ENCODE data around the gene TBC1D24.
"Not testable (repeated sequence)": the region's sequence is repeated elsewhere in the genome, so short reads cannot be mapped to it uniquely, and the experiment has no call there.

TBC1D24 gene

DNA sequence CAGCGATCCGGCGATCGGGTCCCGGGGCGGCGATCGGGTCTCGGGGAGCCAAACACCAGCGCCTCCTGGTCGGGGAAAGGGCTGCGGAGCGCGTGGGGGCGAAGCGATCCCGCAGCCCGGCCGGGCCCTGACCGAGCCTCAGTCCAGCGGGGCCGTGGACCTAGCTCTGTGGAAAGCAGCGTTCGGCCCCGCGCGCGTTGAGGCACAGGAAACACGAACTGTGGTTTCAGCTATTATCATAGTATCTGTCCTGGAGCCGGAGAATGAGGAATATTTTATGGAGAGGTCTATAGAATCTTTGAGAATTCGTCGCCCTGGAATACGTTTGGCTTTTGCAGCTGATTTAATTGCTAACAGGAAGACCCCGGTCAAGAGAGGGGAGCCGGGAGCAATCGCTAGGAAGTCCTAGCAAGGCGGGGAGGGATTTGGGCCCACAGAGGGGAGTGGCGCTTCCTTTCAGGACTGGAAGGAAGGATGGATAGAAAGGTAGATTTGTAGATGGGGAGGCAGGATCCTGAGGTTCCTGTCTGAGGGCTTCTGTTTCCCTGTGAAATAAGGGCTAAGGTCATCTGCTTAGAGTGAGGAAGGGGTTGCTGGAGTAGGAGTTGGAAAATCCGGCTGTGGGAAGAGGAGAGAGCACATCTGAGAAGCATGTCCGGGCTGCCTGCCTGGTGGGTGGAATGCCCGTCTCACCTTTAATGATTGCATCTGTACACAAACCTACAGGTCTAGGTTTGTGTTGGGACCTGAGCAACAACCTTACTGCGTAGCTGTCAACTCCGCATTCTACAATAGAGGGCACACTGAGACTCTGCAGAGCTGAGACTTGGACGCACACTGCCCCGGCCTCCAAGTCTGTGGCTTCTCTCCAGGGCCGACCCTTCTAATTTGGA is 44.9 kb upstream of the TBC1D24 start:
- Histone ChIP-seq H4K20me1 (peaks cover 0 to 48% (median 42%) of the 10 kb centered on the region in 11 experiments; a peak in 18 of 22 replicates), H3K9ac (peak overlapping the region; percentile 84 to 96 (median 92)), H3K27me3 (no peaks in the 10 kb centered on the region), H3K4me1 (peaks cover 13 to 49% (median 45%) of the 10 kb centered on the region in 10 experiments), H3K36me3 (peaks cover 14 to 46% (median 42%) of the 10 kb centered on the region in 11 experiments; a peak in 21 of 22 replicates), H3K27ac (peak overlapping the region in 10 of 11 experiments; percentile 49 to 92 (median 88); a peak in 21 of 22 replicates), H3K9me3 (replicated peaks in 1 of 11) (no peaks in the 10 kb centered on the region), H3K4me2 (peak overlapping the region; percentile 87 to 99 (median 94)), H3K4me3 (peak overlapping the region; percentile 77 to 96 (median 92))
- TF ChIP-seq Cebpa-rat (IDR thresholded peaks at IDR 0.05), result no peak

DNA sequence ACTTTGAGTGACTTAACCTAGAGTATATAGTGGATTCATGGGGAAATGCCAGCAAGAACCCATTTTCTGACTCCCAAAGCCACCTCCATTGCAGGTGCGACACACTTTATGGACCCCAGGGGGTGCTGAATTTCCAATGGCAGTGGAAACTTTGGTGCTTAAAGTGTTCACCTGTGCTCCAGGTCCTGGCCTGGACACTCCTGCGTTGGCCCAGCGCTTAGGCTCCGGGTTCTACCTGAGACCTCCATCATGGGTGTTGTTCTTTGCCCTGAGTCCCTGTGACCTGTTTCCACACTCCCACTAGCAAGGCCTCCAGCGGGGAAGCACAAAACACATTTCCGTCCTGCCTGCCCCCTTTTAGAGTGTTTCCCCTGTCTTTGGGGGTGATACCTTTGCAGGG is 42.6 kb upstream of the TBC1D24 start:
- Histone ChIP-seq H3K9ac (peak overlapping the region in 10 of 11 experiments; percentile 1 to 96 (median 22); a peak in 9 of 22 replicates), H3K27ac (peak overlapping the region in 1 of 11 experiments; percentile 11; a peak in 1 of 22 replicates), H3K9me3 (replicated peaks in 1 of 11) (no peaks in the 10 kb centered on the region), H3K4me3 (no peak overlapping the region), H4K20me1 (peaks cover 0 to 68% (median 55%) of the 10 kb centered on the region in 11 experiments; a peak in 18 of 22 replicates), H3K4me1 (peaks cover 13 to 65% (median 60%) of the 10 kb centered on the region in 10 experiments), H3K4me2 (peak overlapping the region in 8 of 11 experiments; percentile 44 to 98 (median 92); a peak in 14 of 22 replicates), H3K27me3 (no peaks in the 10 kb centered on the region), H3K36me3 (peaks cover 29 to 69% (median 63%) of the 10 kb centered on the region in 11 experiments)
- no peak for TF ChIP-seq Cebpa-rat (IDR thresholded peaks at IDR 0.05)

DNA sequence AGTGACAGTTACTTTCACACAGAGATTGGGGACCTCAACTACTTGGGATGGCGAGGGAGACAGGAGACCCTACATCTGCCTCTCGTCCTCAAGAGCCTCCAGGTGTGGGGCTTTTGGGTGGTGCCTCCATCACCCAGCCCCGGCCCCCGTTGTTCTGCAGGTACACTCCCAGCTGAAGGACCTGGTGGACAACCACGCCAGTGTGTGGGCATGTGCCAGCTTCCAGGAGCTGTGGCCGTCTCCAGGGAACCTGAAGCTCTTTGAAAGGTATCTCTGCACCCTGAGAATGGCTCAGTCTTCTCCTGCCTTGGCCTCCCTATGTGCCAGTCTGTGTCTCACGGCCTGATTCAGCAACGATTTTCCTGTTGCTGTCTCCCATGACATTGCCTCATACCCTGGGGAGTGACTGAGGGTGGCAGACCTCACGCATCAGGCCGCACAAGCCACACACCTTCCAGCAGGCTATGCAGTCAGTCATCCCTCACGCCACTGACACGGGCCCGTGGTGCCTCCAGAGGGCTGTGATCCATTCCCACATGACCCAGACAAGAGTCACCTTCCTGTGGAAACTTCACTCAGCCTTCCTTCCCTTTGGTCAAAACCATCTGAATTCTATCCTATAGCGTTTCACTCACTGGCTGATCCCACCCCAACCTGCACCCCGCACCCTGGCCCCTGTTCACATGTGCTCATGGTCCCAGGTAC is 42.0 kb upstream of the TBC1D24 start:
- peaks cover 0 to 74% (median 62%) of the 10 kb centered on the region in 11 experiments; a peak in 18 of 22 replicates for H4K20me1 ChIP-seq
- no peak overlapping the region for H3K4me3 ChIP-seq
- H3K4me1 ChIP-seq, result peaks cover 13 to 64% (median 57%) of the 10 kb centered on the region in 10 experiments
- H3K4me2 ChIP-seq, result peak overlapping the region in 9 of 11 experiments; percentile 21 to 98 (median 88); a peak in 14 of 22 replicates
- peak overlapping the region in 9 of 11 experiments; percentile 1 to 96 (median 21); a peak in 10 of 22 replicates for H3K9ac ChIP-seq
- H3K27ac ChIP-seq, result peak overlapping the region in 1 of 11 experiments; percentile 11; a peak in 2 of 22 replicates
- H3K36me3 ChIP-seq, result peaks cover 33 to 76% (median 70%) of the 10 kb centered on the region in 11 experiments
- no peaks in the 10 kb centered on the region for H3K27me3 ChIP-seq
- TF ChIP-seq Cebpa-rat (IDR thresholded peaks at IDR 0.05), result no peak
- H3K9me3 ChIP-seq (replicated peaks in 1 of 11), result no peaks in the 10 kb centered on the region

DNA sequence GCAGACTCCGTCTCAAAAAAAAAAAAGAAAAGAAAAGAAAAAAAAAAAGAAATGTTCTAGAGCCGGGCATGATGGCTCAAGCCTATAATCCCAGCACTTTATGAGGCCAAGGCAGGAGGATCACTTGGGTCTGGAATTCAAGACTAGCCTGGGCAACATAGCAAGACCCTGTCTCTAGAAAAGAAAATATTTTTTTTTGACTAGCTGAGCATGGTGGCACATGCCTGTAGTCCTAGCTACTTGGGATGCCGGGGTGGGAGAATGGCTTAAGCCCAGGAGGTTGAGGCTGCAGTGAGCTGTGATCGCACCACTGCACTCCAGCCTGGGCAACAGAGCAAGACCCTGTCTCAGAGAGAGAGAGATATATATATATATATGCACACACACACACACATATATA is 39.7 kb upstream of the TBC1D24 start:
- H3K4me2 ChIP-seq; H3K27ac ChIP-seq; H3K9ac ChIP-seq; H3K9me3 ChIP-seq (replicated peaks in 1 of 11); H3K27me3 ChIP-seq; H3K4me3 ChIP-seq: not testable (repeated sequence)
- peaks cover 13 to 67% (median 57%) of the 10 kb centered on the region in 10 experiments for H3K4me1 ChIP-seq
- peaks cover 47 to 98% (median 93%) of the 10 kb centered on the region in 11 experiments for H3K36me3 ChIP-seq
- peaks cover 0 to 94% (median 68%) of the 10 kb centered on the region in 11 experiments; a peak in 18 of 22 replicates for H4K20me1 ChIP-seq

DNA sequence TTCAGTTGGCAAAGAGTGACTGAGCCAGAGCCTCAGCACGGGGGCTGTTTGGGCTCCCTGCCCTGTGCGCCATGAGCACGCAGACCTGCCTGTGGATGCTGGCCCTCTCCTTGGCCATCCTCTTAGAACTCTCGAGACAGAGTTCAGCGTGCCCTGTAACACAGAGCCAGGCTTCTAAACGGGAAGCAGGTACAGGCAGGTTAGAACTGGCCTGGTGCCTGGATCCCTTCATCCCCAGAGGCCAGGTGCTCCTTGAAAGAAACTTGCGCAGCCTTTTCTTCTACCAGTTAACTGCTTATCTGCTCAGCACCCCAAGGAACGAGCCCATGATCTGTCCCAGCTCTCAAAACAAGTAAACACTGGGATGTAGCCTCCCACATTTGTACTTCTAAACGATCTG is 38.8 kb upstream of the TBC1D24 start:
- Histone ChIP-seq H3K36me3 (peaks cover 47 to 100% (median 98%) of the 10 kb centered on the region in 11 experiments), H3K27ac (no peak overlapping the region), H4K20me1 (peaks cover 0 to 94% (median 62%) of the 10 kb centered on the region in 11 experiments; a peak in 18 of 22 replicates)

DNA sequence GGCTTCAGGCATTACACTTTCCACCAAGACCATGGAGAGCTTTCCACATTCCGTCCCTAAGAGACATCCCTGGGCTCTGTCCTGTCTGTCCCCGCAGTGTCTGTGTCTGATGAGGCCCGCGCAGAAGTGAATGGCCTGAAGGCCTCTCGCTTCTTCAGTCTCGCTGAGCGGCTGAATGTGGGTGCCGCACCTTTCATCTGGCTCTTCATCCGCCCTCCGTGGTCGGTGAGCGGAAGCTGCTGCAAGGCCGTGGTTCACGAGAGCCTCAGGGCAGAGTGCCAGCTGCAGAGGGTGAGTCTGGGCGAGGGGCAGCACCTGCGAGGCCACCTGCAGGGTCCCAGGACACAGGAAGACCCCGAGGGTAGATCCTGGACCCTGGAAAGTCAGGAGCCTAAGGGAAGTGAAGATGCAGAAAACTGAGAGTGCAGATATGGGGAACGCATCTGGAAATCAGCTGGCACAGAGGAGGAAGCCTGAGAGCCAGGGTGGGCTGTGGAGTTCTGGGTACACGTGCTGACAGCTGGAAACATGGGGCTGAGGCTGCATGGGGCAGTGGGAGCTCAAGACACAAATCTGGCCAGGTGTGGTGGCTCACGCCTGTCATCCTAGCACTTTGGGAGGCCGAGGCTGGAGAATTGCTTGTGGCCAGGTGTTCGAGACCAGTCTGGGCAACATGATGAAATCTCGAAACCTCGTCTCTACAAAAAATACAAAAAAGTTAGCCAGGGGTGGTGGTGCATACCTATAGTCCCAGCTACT is 37.7 kb upstream of the TBC1D24 start:
- H4K20me1 ChIP-seq, result peaks cover 0 to 84% (median 51%) of the 10 kb centered on the region in 11 experiments; a peak in 18 of 22 replicates
- no peak overlapping the region for H3K4me3 ChIP-seq
- H3K27me3 ChIP-seq, result no peaks in the 10 kb centered on the region
- peaks cover 5 to 51% (median 40%) of the 10 kb centered on the region in 10 experiments; a peak in 19 of 20 replicates for H3K4me1 ChIP-seq
- no peaks in the 10 kb centered on the region for H3K9me3 ChIP-seq (replicated peaks in 1 of 11)
- no peak for TF ChIP-seq Cebpa-rat (IDR thresholded peaks at IDR 0.05)
- peak overlapping the region in 1 of 11 experiments; percentile 7; a peak in 1 of 22 replicates for H3K27ac ChIP-seq
- peaks cover 43 to 94% (median 92%) of the 10 kb centered on the region in 11 experiments for H3K36me3 ChIP-seq
- peak overlapping the region in 2 of 11 experiments; percentile 25 to 44; a peak in 3 of 22 replicates for H3K9ac ChIP-seq
- peak overlapping the region in 5 of 11 experiments; percentile 10 to 39 (median 31); a peak in 7 of 22 replicates for H3K4me2 ChIP-seq

More for the DNA sequence above, 38.8 kb upstream of the TBC1D24 start:
- Histone ChIP-seq H3K4me1 (peaks cover 6 to 62% (median 51%) of the 10 kb centered on the region in 10 experiments; a peak in 19 of 20 replicates), H3K4me2 (peak overlapping the region in 3 of 11 experiments; percentile 10 to 39 (median 31); a peak in 1 of 22 replicates), H3K9ac (peak overlapping the region in 6 of 11 experiments; percentile 21 to 52 (median 28); a peak in 6 of 22 replicates), H3K27me3 (no peaks in the 10 kb centered on the region), H3K9me3 (replicated peaks in 1 of 11) (no peaks in the 10 kb centered on the region), H3K4me3 (no peak overlapping the region)
- no peak for TF ChIP-seq Cebpa-rat (IDR thresholded peaks at IDR 0.05)

DNA sequence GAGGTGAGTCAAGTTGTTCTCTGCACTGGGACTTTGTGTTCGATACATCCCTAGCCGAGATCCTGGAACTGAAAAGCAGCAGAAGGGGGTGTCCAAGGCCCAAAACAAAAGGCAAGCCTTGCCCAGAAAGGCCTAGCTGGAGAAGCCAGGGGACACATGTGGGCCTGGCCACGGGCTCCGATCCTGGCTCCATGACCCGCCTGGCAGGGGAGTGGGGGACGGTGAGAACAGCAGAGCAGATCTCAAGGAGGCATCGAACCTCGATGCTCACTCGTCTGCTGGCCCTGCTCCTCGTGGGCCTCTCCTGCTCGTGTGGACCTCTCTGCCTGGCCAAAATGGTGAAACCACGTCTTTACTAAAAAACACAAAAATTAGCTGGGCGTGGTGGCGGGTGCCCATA is 36.8 kb upstream of the TBC1D24 start:
- H3K4me3 ChIP-seq, result no peak overlapping the region
- H3K9ac ChIP-seq, result no peak overlapping the region
- no peaks in the 10 kb centered on the region for H3K27me3 ChIP-seq
- H3K4me2 ChIP-seq, result no peak overlapping the region
- TF ChIP-seq Cebpa-rat (IDR thresholded peaks at IDR 0.05), result no peak
- no peak overlapping the region for H3K27ac ChIP-seq
- peaks cover 5 to 42% (median 31%) of the 10 kb centered on the region in 10 experiments; a peak in 19 of 20 replicates for H3K4me1 ChIP-seq
- H3K9me3 ChIP-seq (replicated peaks in 1 of 11), result no peaks in the 10 kb centered on the region
- peaks cover 0 to 75% (median 42%) of the 10 kb centered on the region in 11 experiments; a peak in 17 of 22 replicates for H4K20me1 ChIP-seq
- peaks cover 34 to 87% (median 84%) of the 10 kb centered on the region in 11 experiments for H3K36me3 ChIP-seq

All from BLaER1 treated with 17β-estradiol and CSF1 and Interleukin-3, amounts not matched to agents 10 nM and 100 nM (cell line).